Measurements from ENCODE around the gene PSMD2.

The PSMD2 gene

GRCh38 chr3:184291738-184292445 is 7.1 kb upstream of the PSMD2 start:
- Histone ChIP-seq H3K4me1 (ENCODE audit: control extremely low read depth in 1 of 4, control insufficient read depth in 4 of 4, insufficient read depth in 4 of 4, low read length in 3 of 4) (peaks cover 0 to 4% (median 0%) of the 10 kb centered on the region in 4 experiments), H3K36me3 (ENCODE audit: control insufficient read depth in 4 of 4, insufficient read depth in 4 of 4, low read length in 3 of 4) (no peaks in the 10 kb centered on the region), H3K4me3 (ENCODE audit: control insufficient read depth in 1 of 7, extremely low read depth in 1 of 7, insufficient read depth in 4 of 7, low read depth in 2 of 7, low read length in 6 of 7) (no peak overlapping the region), H3K9me3 (ENCODE audit: control extremely low read depth in 1 of 5, control insufficient read depth in 4 of 5, insufficient read depth in 2 of 5, low read depth in 1 of 5, low read length in 4 of 5) (no peaks in the 10 kb centered on the region), H3K27me3 (replicated peaks in 2 of 5; ENCODE audit: control insufficient read depth in 4 of 5, insufficient read depth in 5 of 5, low read length in 4 of 5) (peaks cover 0 to 8% (median 2%) of the 10 kb centered on the region in 5 experiments), H3K27ac (ENCODE audit: insufficient read depth in 1 of 2, low read depth in 1 of 2, low read length in 2 of 2, poor library complexity in 1 of 2, severe bottlenecking in 2 of 2) (no peak overlapping the region)
- 89% methylated on average over 19 of the region's 21 CpGs for WGBS (ENCODE audit: insufficient coverage)
- POLR2A ChIA-PET, result no interaction called here
- CTCF ChIA-PET, result interaction anchor here (0.7 to 2.3 kb wide), 7 partner anchors 21 to 396 kb away, joined by 3 to 7 read pairs (median 5); partner anchors contain the start of gene EEF1AKMT4
- no peak for DNase-seq

GRCh38 chr3:184295771-184296170 is 3.3 kb upstream of the PSMD2 start:
- CTCF ChIA-PET, result interaction anchor here (0.6 to 1.6 kb wide), 4 partner anchors 9 to 988 kb away, joined by 3 to 6 read pairs (median 4); no protein-coding TSS in a partner anchor

GRCh38 chr3:184296616-184297015 is 2.4 kb upstream of the PSMD2 start:
- Histone ChIP-seq H3K27me3 (replicated peaks in 2 of 5; ENCODE audit: control insufficient read depth in 4 of 5, insufficient read depth in 5 of 5, low read length in 4 of 5) (peaks cover 0 to 7% (median 0%) of the 10 kb centered on the region in 5 experiments), H3K9me3 (ENCODE audit: control extremely low read depth in 1 of 5, control insufficient read depth in 4 of 5, insufficient read depth in 2 of 5, low read depth in 1 of 5, low read length in 4 of 5) (no peaks in the 10 kb centered on the region), H3K27ac (ENCODE audit: insufficient read depth in 1 of 2, low read depth in 1 of 2, low read length in 2 of 2, poor library complexity in 1 of 2, severe bottlenecking in 2 of 2) (no peak overlapping the region), H3K4me1 (ENCODE audit: control extremely low read depth in 1 of 4, control insufficient read depth in 4 of 4, insufficient read depth in 4 of 4, low read length in 3 of 4) (peaks cover 6 to 14% (median 13%) of the 10 kb centered on the region in 4 experiments), H3K36me3 (ENCODE audit: control insufficient read depth in 4 of 4, insufficient read depth in 4 of 4, low read length in 3 of 4) (peaks cover 4 to 12% (median 8%) of the 10 kb centered on the region in 4 experiments), H3K4me3 (ENCODE audit: control insufficient read depth in 1 of 7, extremely low read depth in 1 of 7, insufficient read depth in 4 of 7, low read depth in 2 of 7, low read length in 6 of 7) (no peak overlapping the region)
- DNase-seq, result no peak
- POLR2A ChIA-PET, result no interaction called here
- CTCF ChIA-PET, result interaction anchor here (1.6 kb wide), 1 partner anchor 10 kb away, joined by 6 read pairs; no protein-coding TSS in a partner anchor
- 100% methylated on average over 4 of the region's 7 CpGs for WGBS (ENCODE audit: insufficient coverage)

More at GRCh38 chr3:184295771-184296170, 3.3 kb upstream of the PSMD2 start:
- H3K27ac ChIP-seq (ENCODE audit: insufficient read depth in 1 of 2, low read depth in 1 of 2, low read length in 2 of 2, poor library complexity in 1 of 2, severe bottlenecking in 2 of 2), result no peak overlapping the region
- no peaks in the 10 kb centered on the region for H3K9me3 ChIP-seq (ENCODE audit: control extremely low read depth in 1 of 5, control insufficient read depth in 4 of 5, insufficient read depth in 2 of 5, low read depth in 1 of 5, low read length in 4 of 5)
- peaks cover 6 to 14% (median 13%) of the 10 kb centered on the region in 4 experiments for H3K4me1 ChIP-seq (ENCODE audit: control extremely low read depth in 1 of 4, control insufficient read depth in 4 of 4, insufficient read depth in 4 of 4, low read length in 3 of 4)
- no peak overlapping the region for H3K4me3 ChIP-seq (ENCODE audit: control insufficient read depth in 1 of 7, extremely low read depth in 1 of 7, insufficient read depth in 4 of 7, low read depth in 2 of 7, low read length in 6 of 7)
- POLR2A ChIA-PET, result interaction anchor here (0.6 kb wide), 1 partner anchor 438 kb away, joined by 3 read pairs; no protein-coding TSS in a partner anchor
- no peak for DNase-seq
- H3K27me3 ChIP-seq (replicated peaks in 2 of 5; ENCODE audit: control insufficient read depth in 4 of 5, insufficient read depth in 5 of 5, low read length in 4 of 5), result peaks cover 0 to 7% (median 0%) of the 10 kb centered on the region in 5 experiments
- WGBS (ENCODE audit: insufficient coverage), result 85% methylated on average over 3 of the region's 3 CpGs
- H3K36me3 ChIP-seq (ENCODE audit: control insufficient read depth in 4 of 4, insufficient read depth in 4 of 4, low read length in 3 of 4), result peaks cover 0 to 6% (median 3%) of the 10 kb centered on the region in 4 experiments

- peaks cover 0 to 5% (median 0%) of the 10 kb centered on the region in 5 experiments for H3K27me3 ChIP-seq (replicated peaks in 2 of 5; ENCODE audit: control insufficient read depth in 4 of 5, insufficient read depth in 5 of 5, low read length in 4 of 5)
- no peak for DNase-seq
- 22% methylated on average over 20 of the region's 29 CpGs for WGBS (ENCODE audit: insufficient coverage)
- POLR2A ChIA-PET, result no interaction called here
- CTCF ChIA-PET, result interaction anchor here (0.9 to 1.0 kb wide), 3 partner anchors 11 to 71 kb away, joined by 3 to 5 read pairs (median 3); no protein-coding TSS in a partner anchor
- H3K36me3 ChIP-seq (ENCODE audit: control insufficient read depth in 4 of 4, insufficient read depth in 4 of 4, low read length in 3 of 4), result peaks cover 25 to 43% (median 33%) of the 10 kb centered on the region in 4 experiments
- peak overlapping the region; percentile 74 to 92 (median 89) for H3K4me3 ChIP-seq (ENCODE audit: control insufficient read depth in 1 of 7, extremely low read depth in 1 of 7, insufficient read depth in 4 of 7, low read depth in 2 of 7, low read length in 6 of 7)
- peak overlapping the region; percentile 80 to 91 for H3K27ac ChIP-seq (ENCODE audit: insufficient read depth in 1 of 2, low read depth in 1 of 2, low read length in 2 of 2, poor library complexity in 1 of 2, severe bottlenecking in 2 of 2)
- peaks cover 6 to 14% (median 11%) of the 10 kb centered on the region in 4 experiments for H3K4me1 ChIP-seq (ENCODE audit: control extremely low read depth in 1 of 4, control insufficient read depth in 4 of 4, insufficient read depth in 4 of 4, low read length in 3 of 4)
- no peaks in the 10 kb centered on the region for H3K9me3 ChIP-seq (ENCODE audit: control extremely low read depth in 1 of 5, control insufficient read depth in 4 of 5, insufficient read depth in 2 of 5, low read depth in 1 of 5, low read length in 4 of 5)
Observed at GRCh38 chr3:184299488-184300377, 692 bp downstream of the PSMD2 start.

GRCh38 chr3:184300378-184300720 is 1.3 kb downstream of the PSMD2 start:
- Histone ChIP-seq H3K9me3 (ENCODE audit: control extremely low read depth in 1 of 5, control insufficient read depth in 4 of 5, insufficient read depth in 2 of 5, low read depth in 1 of 5, low read length in 4 of 5) (no peaks in the 10 kb centered on the region), H3K27ac (ENCODE audit: insufficient read depth in 1 of 2, low read depth in 1 of 2, low read length in 2 of 2, poor library complexity in 1 of 2, severe bottlenecking in 2 of 2) (peak overlapping the region in 1 of 2 experiments; percentile 91), H3K27me3 (replicated peaks in 2 of 5; ENCODE audit: control insufficient read depth in 4 of 5, insufficient read depth in 5 of 5, low read length in 4 of 5) (peaks cover 0 to 5% (median 0%) of the 10 kb centered on the region in 5 experiments), H3K4me1 (ENCODE audit: control extremely low read depth in 1 of 4, control insufficient read depth in 4 of 4, insufficient read depth in 4 of 4, low read length in 3 of 4) (peaks cover 6 to 14% (median 11%) of the 10 kb centered on the region in 4 experiments), H3K4me3 (ENCODE audit: control insufficient read depth in 1 of 7, extremely low read depth in 1 of 7, insufficient read depth in 4 of 7, low read depth in 2 of 7, low read length in 6 of 7) (peak overlapping the region in 5 of 7 experiments; percentile 40 to 92 (median 89)), H3K36me3 (ENCODE audit: control insufficient read depth in 4 of 4, insufficient read depth in 4 of 4, low read length in 3 of 4) (peaks cover 26 to 47% (median 36%) of the 10 kb centered on the region in 4 experiments)
- no peak for DNase-seq
- ChIA-PET CTCF (interaction anchor here (0.9 kb wide), 4 partner anchors 11 to 73 kb away, joined by 3 to 5 read pairs (median 3); no protein-coding TSS in a partner anchor), POLR2A (no interaction called here)
- WGBS (ENCODE audit: insufficient coverage), result 100% methylated on average over 2 of the region's 3 CpGs

- no CpG with 5 or more reads among the region's 1 CpG for WGBS (ENCODE audit: insufficient coverage)
- H3K4me3 ChIP-seq (ENCODE audit: control insufficient read depth in 1 of 7, extremely low read depth in 1 of 7, insufficient read depth in 4 of 7, low read depth in 2 of 7, low read length in 6 of 7), result no peak overlapping the region
- H3K36me3 ChIP-seq (ENCODE audit: control insufficient read depth in 4 of 4, insufficient read depth in 4 of 4, low read length in 3 of 4), result peaks cover 43 to 78% (median 64%) of the 10 kb centered on the region in 4 experiments
- H3K4me1 ChIP-seq (ENCODE audit: control extremely low read depth in 1 of 4, control insufficient read depth in 4 of 4, insufficient read depth in 4 of 4, low read length in 3 of 4), result peaks cover 0 to under 1% (median under 1%) of the 10 kb centered on the region in 4 experiments
- no peaks in the 10 kb centered on the region for H3K27me3 ChIP-seq (replicated peaks in 2 of 5; ENCODE audit: control insufficient read depth in 4 of 5, insufficient read depth in 5 of 5, low read length in 4 of 5)
- ChIA-PET POLR2A (no interaction called here), CTCF (interaction anchor here (1.0 to 2.6 kb wide), 8 partner anchors 13 to 51 kb away, joined by 3 to 10 read pairs (median 4); no protein-coding TSS in a partner anchor)
- no peaks in the 10 kb centered on the region for H3K9me3 ChIP-seq (ENCODE audit: control extremely low read depth in 1 of 5, control insufficient read depth in 4 of 5, insufficient read depth in 2 of 5, low read depth in 1 of 5, low read length in 4 of 5)
- peak; percentile 22 to 52 (median 52) for DNase-seq
- no peak overlapping the region for H3K27ac ChIP-seq (ENCODE audit: insufficient read depth in 1 of 2, low read depth in 1 of 2, low read length in 2 of 2, poor library complexity in 1 of 2, severe bottlenecking in 2 of 2)
Observed at GRCh38 chr3:184305577-184305976, 6.5 kb downstream of the PSMD2 start.

Data from common myeloid progenitor, CD34-positive (primary cell).